CD4-positive, alpha-beta T cell (primary cell): Measurements from ENCODE around the gene RPLP2. TPM values are rescaled to one million over a fixed set of nuclear protein-coding genes. Genes with fewer than 3 reads are reported as not detected.

Source experiments
- ATAC-seq: fragments of 200-7000 bp; cut with Tn5 transposase; one replicate; pipeline ENCODE4 v1.10.0; 2022; ENCODE audit warnings: mild to moderate bottlenecking; ENCODE audit not compliant: poor library complexity
- CTCF ChIA-PET: fragments of 350-600 bp; sonication (Branson Sonifier 250); formaldehyde crosslinking; loops from one replicate; lab custom pipeline; 2021; ENCODE audit warnings: antibody characterized with exemption, inconsistent platforms; lab: Charles Lee
- POLR2A ChIA-PET: fragments of 350-600 bp; sonication (Branson Sonifier 250); formaldehyde crosslinking; loops from one replicate; lab custom pipeline; 2021; ENCODE audit warnings: antibody characterized with exemption, inconsistent platforms; lab: Charles Lee
- DNase-seq, 14 experiments: peaks; one replicate each; pipeline ENCODE4 v3.0.0-alpha.2; 2013 to 2020; ENCODE audit warnings: mixed read lengths in 2 of 14
- H3K27ac ChIP-seq, 2 donors: one replicate each; pipeline versions ENCODE4 v1.5.1 to v1.7.0; 2013; ENCODE audit warnings: low read length in 2 of 2, low read depth in 1 of 2, mild to moderate bottlenecking in 1 of 2
- H3K27me3 ChIP-seq, 2 experiments: 1 replicate in 1 of 2; 2 replicates in 1 of 2; pipeline versions ENCODE4 v1.6.1 to v1.7.0; 2013; ENCODE audit warnings: low read length in 2 of 2, control low read depth in 1 of 2, mild to moderate bottlenecking in 1 of 2, moderate library complexity in 1 of 2; ENCODE audit not compliant: insufficient read depth in 2 of 2, control insufficient read depth in 1 of 2
- H3K36me3 ChIP-seq: one replicate; pipeline ENCODE4 v1.6.1; 2013; ENCODE audit warnings: low read length, control low read depth; ENCODE audit not compliant: insufficient read depth
- H3K4me1 ChIP-seq: one replicate; pipeline ENCODE4 v1.6.1; 2013; ENCODE audit warnings: low read length, control low read depth; ENCODE audit not compliant: insufficient read depth
- H3K4me3 ChIP-seq: one replicate; pipeline ENCODE4 v1.5.1; 2013; ENCODE audit warnings: mild to moderate bottlenecking, low read length, moderate library complexity
- H3K9me3 ChIP-seq, 2 experiments: 1 replicate in 1 of 2; 2 replicates in 1 of 2; pipeline versions ENCODE4 v1.6.1 to v1.7.0; 2013; ENCODE audit warnings: low read length in 2 of 2, mild to moderate bottlenecking in 2 of 2, control low read depth in 1 of 2, moderate library complexity in 1 of 2; ENCODE audit not compliant: control insufficient read depth in 1 of 2, insufficient read depth in 1 of 2
- H3K27ac Mint-ChIP-seq: one replicate; pipeline ENCODE4 v1.8.0; 2020; ENCODE audit warnings: mixed read lengths
- H3K27me3 Mint-ChIP-seq: one replicate; pipeline ENCODE4 v1.8.0; 2021; ENCODE audit warnings: mixed read lengths
- H3K36me3 Mint-ChIP-seq: one replicate; pipeline ENCODE4 v1.8.0; 2021; ENCODE audit warnings: low read depth, mixed read lengths
- H3K4me1 Mint-ChIP-seq: one replicate; pipeline ENCODE4 v1.8.0; 2021; ENCODE audit warnings: low read depth, mixed read lengths
- H3K4me3 Mint-ChIP-seq: one replicate; pipeline ENCODE4 v1.8.0; 2020; ENCODE audit warnings: mild to moderate bottlenecking, mixed read lengths
- H3K9me3 Mint-ChIP-seq: one replicate; pipeline ENCODE4 v1.8.0; 2020; ENCODE audit warnings: mixed read lengths
- intact Hi-C, 2 experiments: fragments of 100-400 bp; cut with DNase I in 1 of 2; cut with micrococcal nuclease in 1 of 2; formaldehyde crosslinking; loops; one replicate each; pipeline versions ENCODE4 v1.15.1 to v1.9.0; 2023 to 2025; cut with DNase I, micrococcal nuclease
- total RNA-seq, 174 experiments: library from RNA in 2 of 174; stranded (reverse) in 2 of 174; gene quantifications; one replicate each; pipeline ENCODE4 v1.2.3 and lab custom pipeline; 2021 to 2026
- TF ChIP-seq, protein P1 (sequence below): fragments of 200-600 bp; IDR thresholded peaks from one replicate; pipeline ENCODE4 v1.8.0; 2022; ENCODE audit warnings: antibody characterized with exemption, mild to moderate bottlenecking

RPLP2 gene
- total RNA-seq, 2 experiments from 2014 or later, result 5,234 to 5,390 TPM

DNA sequence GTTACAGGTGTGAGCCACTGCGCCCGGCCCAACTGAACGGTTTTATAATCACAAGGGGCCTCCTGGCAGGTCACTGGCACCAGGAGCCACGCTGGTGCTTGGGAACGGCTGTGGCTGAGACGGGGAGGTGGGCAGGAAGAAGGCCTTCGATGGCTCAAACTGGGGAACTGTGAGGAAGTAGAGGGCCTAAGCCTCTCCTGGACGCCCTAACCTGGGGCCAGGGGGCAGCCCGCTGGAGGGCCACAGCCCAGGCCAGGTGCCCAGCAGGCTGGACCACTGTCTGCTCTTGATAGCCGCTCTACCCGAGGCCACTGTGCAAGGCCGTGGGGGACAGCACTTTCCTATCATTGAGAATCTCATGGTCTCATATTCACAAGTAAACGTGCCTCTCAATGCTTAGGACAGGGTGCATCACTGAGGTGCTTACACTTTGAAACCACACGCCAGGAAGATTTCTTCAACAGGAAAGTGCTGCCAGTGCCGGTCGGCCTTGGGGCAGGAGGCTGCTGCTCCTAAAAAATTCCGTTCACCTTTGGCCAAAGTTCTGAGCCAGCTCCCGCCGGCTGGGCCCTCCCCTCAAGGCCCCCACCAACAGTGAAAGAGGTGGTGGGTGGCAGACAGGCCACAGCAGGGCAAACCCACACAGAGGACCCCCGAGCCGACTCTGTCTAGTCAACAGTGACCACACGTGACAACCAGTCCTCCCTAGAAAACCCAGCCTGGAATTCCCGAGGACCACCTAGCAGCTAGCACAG is 39.7 kb upstream of the RPLP2 start:
- Histone ChIP-seq H3K9me3 (no peaks in the 10 kb centered on the region), H3K27me3 (no peaks in the 10 kb centered on the region), H3K4me3 (no peak overlapping the region), H3K4me1 (peaks cover 12% of the 10 kb centered on the region), H3K36me3 (peaks cover 39% of the 10 kb centered on the region), H3K27ac (no peak overlapping the region)
- no peaks in the 10 kb centered on the region for H3K4me1 Mint-ChIP-seq
- H3K4me3 Mint-ChIP-seq, result no peak overlapping the region
- no peak for ATAC-seq
- H3K27me3 Mint-ChIP-seq, result no peaks in the 10 kb centered on the region
- H3K27ac Mint-ChIP-seq, result no peak overlapping the region
- H3K9me3 Mint-ChIP-seq, result no peaks in the 10 kb centered on the region
- POLR2A ChIA-PET, result no interaction called here
- TF ChIP-seq, protein P1, sequence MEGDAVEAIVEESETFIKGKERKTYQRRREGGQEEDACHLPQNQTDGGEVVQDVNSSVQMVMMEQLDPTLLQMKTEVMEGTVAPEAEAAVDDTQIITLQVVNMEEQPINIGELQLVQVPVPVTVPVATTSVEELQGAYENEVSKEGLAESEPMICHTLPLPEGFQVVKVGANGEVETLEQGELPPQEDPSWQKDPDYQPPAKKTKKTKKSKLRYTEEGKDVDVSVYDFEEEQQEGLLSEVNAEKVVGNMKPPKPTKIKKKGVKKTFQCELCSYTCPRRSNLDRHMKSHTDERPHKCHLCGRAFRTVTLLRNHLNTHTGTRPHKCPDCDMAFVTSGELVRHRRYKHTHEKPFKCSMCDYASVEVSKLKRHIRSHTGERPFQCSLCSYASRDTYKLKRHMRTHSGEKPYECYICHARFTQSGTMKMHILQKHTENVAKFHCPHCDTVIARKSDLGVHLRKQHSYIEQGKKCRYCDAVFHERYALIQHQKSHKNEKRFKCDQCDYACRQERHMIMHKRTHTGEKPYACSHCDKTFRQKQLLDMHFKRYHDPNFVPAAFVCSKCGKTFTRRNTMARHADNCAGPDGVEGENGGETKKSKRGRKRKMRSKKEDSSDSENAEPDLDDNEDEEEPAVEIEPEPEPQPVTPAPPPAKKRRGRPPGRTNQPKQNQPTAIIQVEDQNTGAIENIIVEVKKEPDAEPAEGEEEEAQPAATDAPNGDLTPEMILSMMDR, result no peak
- H3K36me3 Mint-ChIP-seq, result peaks cover 14% of the 10 kb centered on the region
- CTCF ChIA-PET, result no interaction called here
- intact Hi-C loops, result no loop called here
- no peak for DNase-seq

DNA sequence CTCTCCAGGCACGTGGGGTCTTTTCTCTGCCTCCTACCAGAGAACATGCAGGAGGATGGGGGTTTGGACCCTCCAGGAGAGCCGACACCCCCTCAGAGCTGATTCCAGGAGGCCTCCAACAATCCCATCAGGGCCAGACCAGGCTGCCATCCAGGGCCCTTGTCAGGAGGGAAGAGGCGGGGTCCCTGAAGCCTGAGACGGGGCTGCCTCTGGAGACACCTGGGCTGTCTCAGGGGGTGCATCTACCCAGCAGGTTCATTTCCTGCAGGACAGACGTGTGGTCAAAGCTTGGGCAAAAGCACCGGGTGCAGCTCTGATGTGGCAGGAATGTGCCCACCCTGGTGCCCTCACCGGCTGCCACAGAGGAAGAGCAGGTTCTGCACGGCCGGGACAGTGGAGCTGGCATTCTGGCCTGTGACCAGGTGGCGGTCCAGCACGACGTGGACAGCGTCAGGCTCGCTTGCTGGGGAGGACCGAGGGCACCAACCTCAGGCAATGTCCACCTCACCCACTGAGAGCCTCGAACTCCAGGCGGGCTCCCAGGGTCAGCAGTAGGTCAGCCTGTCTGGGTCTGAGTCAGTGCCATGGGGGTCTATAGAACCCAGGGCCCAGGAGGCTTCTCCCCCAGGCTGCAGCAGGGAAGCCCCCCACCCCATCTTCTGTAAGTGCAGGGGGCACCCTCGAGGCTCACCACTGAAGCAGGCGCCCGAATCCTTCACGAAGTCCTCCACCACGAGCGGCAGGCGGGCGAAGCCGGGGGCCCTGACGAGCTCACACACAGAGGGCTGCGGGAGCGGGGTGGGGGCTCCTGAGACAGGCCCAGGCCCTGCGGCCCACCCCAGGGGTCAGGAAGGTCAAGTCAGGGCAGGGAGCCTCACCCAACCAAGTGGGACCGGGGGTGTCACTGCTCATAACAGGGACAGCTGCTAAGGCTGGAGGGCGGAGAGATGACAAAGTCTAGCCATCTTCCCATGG is 38.8 kb upstream of the RPLP2 start:
- H3K27me3 ChIP-seq, result no peaks in the 10 kb centered on the region
- Mint-ChIP-seq H3K4me3 (no peak overlapping the region), H3K4me1 (peaks cover 5% of the 10 kb centered on the region), H3K27me3 (no peaks in the 10 kb centered on the region), H3K9me3 (no peaks in the 10 kb centered on the region), H3K27ac (no peak overlapping the region), H3K36me3 (peaks cover 10% of the 10 kb centered on the region)
- TF ChIP-seq, protein P1, result no peak
- peaks cover 16% of the 10 kb centered on the region for H3K4me1 ChIP-seq
- ATAC-seq (no peak), DNase-seq (no peak)
- H3K27ac ChIP-seq, result no peak overlapping the region
- intact Hi-C loops, result no loop called here
- no peaks in the 10 kb centered on the region for H3K9me3 ChIP-seq
- ChIA-PET CTCF (no interaction called here), POLR2A (no interaction called here)
- H3K36me3 ChIP-seq, result peaks cover 36% of the 10 kb centered on the region
- no peak overlapping the region for H3K4me3 ChIP-seq

DNA sequence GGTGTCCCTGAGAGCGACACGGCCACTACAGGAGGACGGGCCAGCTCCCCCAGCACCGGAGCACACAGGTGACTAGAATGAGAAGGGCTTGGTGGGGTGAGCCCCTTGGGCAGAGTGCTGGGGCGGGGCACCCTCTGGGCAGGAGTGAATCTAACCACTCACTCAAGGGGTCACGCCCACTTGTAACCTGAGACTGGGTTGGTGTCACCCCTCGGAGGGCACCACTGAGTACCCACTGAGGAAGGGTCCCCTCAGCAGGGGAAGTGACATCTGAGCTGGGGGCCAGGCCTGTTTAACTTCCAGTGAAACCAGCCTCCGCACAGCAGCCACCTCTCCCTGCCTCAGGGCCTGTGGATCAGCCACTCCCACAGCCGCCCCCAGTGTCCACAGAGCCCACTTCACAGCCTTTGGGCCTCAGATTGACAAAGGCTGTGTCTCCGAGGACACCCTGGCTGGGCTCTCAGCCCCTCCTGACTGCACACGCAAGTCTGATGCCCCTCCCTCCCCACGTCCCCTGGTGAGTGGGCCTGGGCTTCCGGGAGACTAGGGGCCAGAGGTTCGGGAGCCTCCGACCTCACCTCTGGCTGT is 38.1 kb upstream of the RPLP2 start:
- ChIA-PET POLR2A (no interaction called here), CTCF (no interaction called here)
- Mint-ChIP-seq H3K36me3 (peaks cover 8% of the 10 kb centered on the region), H3K9me3 (no peaks in the 10 kb centered on the region), H3K4me1 (peaks cover 11% of the 10 kb centered on the region), H3K27ac (no peak overlapping the region), H3K4me3 (no peak overlapping the region), H3K27me3 (no peaks in the 10 kb centered on the region)
- TF ChIP-seq, protein P1, result no peak
- ATAC-seq, result no peak
- Histone ChIP-seq H3K9me3 (no peaks in the 10 kb centered on the region), H3K36me3 (peaks cover 32% of the 10 kb centered on the region), H3K4me1 (peaks cover 24% of the 10 kb centered on the region), H3K27me3 (no peaks in the 10 kb centered on the region), H3K27ac (no peak overlapping the region), H3K4me3 (no peak overlapping the region)
- intact Hi-C loops, result no loop called here
- no peak for DNase-seq
